GM23338 (cell line): ENCODE results near the gene EXTL1. TPM values are rescaled to one million over a fixed set of nuclear protein-coding genes. Genes with fewer than 3 reads are reported as not detected.

Experiments used
- ATAC-seq: fragments of 200-7000 bp; cut with Tn5 transposase; 3 replicates; pipeline ENCODE4 v1.9.1; 2020
- DNase-seq: peaks from one replicate; pipeline ENCODE4 v3.0.0-alpha.2; 2015; ENCODE audit warnings: low spot score
- H2AFZ ChIP-seq: fragments of 200-600 bp; sonication (generic); 2 replicates; pipeline ENCODE4 v1.8.0; 2016; ENCODE audit warnings: antibody characterized with exemption, mild to moderate bottlenecking, moderate library complexity
- H3F3A ChIP-seq: fragments of 200-600 bp; sonication (generic); replicated peaks from 2 replicates; pipeline ENCODE4 v1.8.0; 2017; ENCODE audit warnings: antibody characterized with exemption, mixed run types, low read depth
- H3K27ac ChIP-seq: fragments of 200-600 bp; sonication (generic); 2 replicates; pipeline ENCODE4 v1.6.1; 2016; ENCODE audit warnings: low read depth
- H3K27me3 ChIP-seq: fragments of 200-600 bp; sonication (generic); 2 replicates; pipeline ENCODE4 v1.8.0; 2016; ENCODE audit warnings: mild to moderate bottlenecking, mixed run types, moderate library complexity; ENCODE audit not compliant: insufficient read depth
- H3K36me3 ChIP-seq: fragments of 200-600 bp; sonication (generic); 2 replicates; pipeline ENCODE4 v1.8.0; 2016; ENCODE audit warnings: mild to moderate bottlenecking; ENCODE audit not compliant: insufficient read depth
- H3K4me1 ChIP-seq: fragments of 200-600 bp; sonication (generic); 2 replicates; pipeline ENCODE4 v1.8.0; 2016; ENCODE audit warnings: mild to moderate bottlenecking, moderate library complexity; ENCODE audit not compliant: insufficient read depth
- H3K4me2 ChIP-seq: fragments of 200-600 bp; sonication (generic); 2 replicates; pipeline ENCODE4 v1.7.1; 2017; ENCODE audit warnings: mixed run types
- H3K4me3 ChIP-seq: fragments of 200-600 bp; sonication (generic); 2 replicates; pipeline ENCODE4 v1.6.1; 2016; ENCODE audit warnings: mixed run types
- H3K79me2 ChIP-seq: fragments of 200-600 bp; sonication (generic); replicated peaks from 2 replicates; pipeline ENCODE4 v1.8.0; 2017; ENCODE audit warnings: mild to moderate bottlenecking; ENCODE audit not compliant: insufficient read depth
- H3K9me2 ChIP-seq: fragments of 200-600 bp; sonication (generic); 2 replicates; pipeline ENCODE4 v1.8.0; 2017; ENCODE audit not compliant: insufficient read depth
- H4K20me1 ChIP-seq: fragments of 200-600 bp; sonication (generic); replicated peaks from 2 replicates; pipeline ENCODE4 v1.8.0; 2017; ENCODE audit warnings: mild to moderate bottlenecking; ENCODE audit not compliant: insufficient read depth
- H3K27ac Mint-ChIP-seq: 2 replicates; pipeline ENCODE4 v1.8.0; 2020; ENCODE audit warnings: inconsistent platforms, mild to moderate bottlenecking, moderate library complexity, mixed read lengths
- H3K27me3 Mint-ChIP-seq: 3 replicates; pipeline ENCODE4 v1.8.0; 2022; ENCODE audit warnings: low read depth, mild to moderate bottlenecking, moderate library complexity, mixed read lengths, inconsistent platforms; ENCODE audit not compliant: insufficient read depth, poor library complexity
- H3K36me3 Mint-ChIP-seq: 3 replicates; pipeline ENCODE4 v1.8.0; 2021; ENCODE audit warnings: low read depth, mild to moderate bottlenecking, inconsistent platforms, moderate library complexity, mixed read lengths
- H3K4me1 Mint-ChIP-seq: 3 replicates; pipeline ENCODE4 v1.8.0; 2020; ENCODE audit warnings: mild to moderate bottlenecking, inconsistent platforms, mixed read lengths
- H3K4me3 Mint-ChIP-seq: 3 replicates; pipeline ENCODE4 v1.8.0; 2021; ENCODE audit warnings: moderate library complexity, mild to moderate bottlenecking, inconsistent platforms, mixed read lengths
- H3K9me3 Mint-ChIP-seq: 3 replicates; pipeline ENCODE4 v1.8.0; 2020; ENCODE audit warnings: moderate library complexity, mild to moderate bottlenecking, inconsistent platforms, mixed read lengths
- CREB1 ChIP-seq: fragments of 250-450 bp; sonication (Bioruptor Pico); IDR thresholded peaks from 2 replicates; pipeline ENCODE4 v1.5.0; 2020; ENCODE audit warnings: low read depth, mild to moderate bottlenecking, moderate library complexity
- CTCF ChIP-seq, 2 experiments: fragments of 200-600 bp in 1 of 2; sonication (generic) in 1 of 2; conservative IDR thresholded peaks; 2 replicates each; pipeline versions ENCODE4 v1.5.1 to v1.6.1; 2016 to 2017; ENCODE audit warnings: antibody characterized with exemption in 2 of 2, low read depth in 2 of 2, mild to moderate bottlenecking in 2 of 2, moderate library complexity in 1 of 2
- ETS1 ChIP-seq: IDR thresholded peaks from 2 replicates; pipeline ENCODE4 v1.6.1; 2016; ENCODE audit warnings: antibody characterized with exemption
- EZH2 ChIP-seq: fragments of 200-600 bp; sonication (generic); IDR thresholded peaks from one replicate; pipeline ENCODE4 v1.8.0; 2017; ENCODE audit warnings: antibody characterized with exemption, mild to moderate bottlenecking, low read depth; ENCODE audit not compliant: unreplicated experiment
- EZH2phosphoT487 ChIP-seq: fragments of 200-600 bp; sonication (generic); IDR thresholded peaks from one replicate; pipeline ENCODE4 v1.8.1; 2018; ENCODE audit warnings: antibody characterized with exemption; ENCODE audit not compliant: unreplicated experiment
- JUNB ChIP-seq: IDR thresholded peaks from one replicate; pipeline ENCODE4 v1.6.1; 2016; ENCODE audit warnings: antibody characterized with exemption; ENCODE audit not compliant: unreplicated experiment
- NANOG ChIP-seq: IDR thresholded peaks from 2 replicates; pipeline ENCODE4 v1.6.1; 2016; ENCODE audit warnings: antibody characterized with exemption, borderline replicate concordance
- POLR2AphosphoS5 ChIP-seq: IDR thresholded peaks from 2 replicates; pipeline ENCODE4 v1.6.1; 2016; ENCODE audit warnings: antibody characterized with exemption, low read depth
- REST ChIP-seq: IDR thresholded peaks from one replicate; pipeline ENCODE4 v1.6.1; 2018; ENCODE audit warnings: antibody characterized with exemption; ENCODE audit not compliant: unreplicated experiment
- STAT1 ChIP-seq: IDR thresholded peaks from one replicate; pipeline ENCODE4 v1.6.1; 2016; ENCODE audit warnings: antibody characterized with exemption; ENCODE audit not compliant: unreplicated experiment
- ZNF114 ChIP-seq: fragments of 250-450 bp; sonication (Bioruptor Pico); IDR thresholded peaks from 2 replicates; pipeline ENCODE4 v1.5.0; 2020; ENCODE audit warnings: mild to moderate bottlenecking, moderate library complexity
- ZNF331 ChIP-seq: fragments of 250-450 bp; sonication (Bioruptor Pico); IDR thresholded peaks from 2 replicates; pipeline ENCODE4 v1.5.0; 2020; ENCODE audit warnings: low read depth, mild to moderate bottlenecking, moderate library complexity
- polyA plus RNA-seq: library from polyadenylated mRNA; unstranded; fragments of >200 nt; fragmentation: Nextera tagmentation; extraction: Ambion mirVana; gene quantifications from 2 replicates; pipeline ENCODE4 v1.2.1, GENCODE V29; 2016
- total RNA-seq: library from RNA; depleted of rRNA; stranded (reverse); fragments of >200 nt; shearing (Covaris generic); gene quantifications from 2 replicates; pipeline ENCODE4 v1.2.3, GENCODE V29; 2014

The EXTL1 gene
- total and polyA plus RNA-seq, 2 experiments from 2014 or later: 0.37 to 1.2 TPM

GRCh38 chr1:25971811-25972180 lies 49.8 kb upstream of the EXTL1 start (continued):
- no peak for TF ChIP-seq REST
- no peak for TF ChIP-seq ZNF114 (CRISPR knock-in tag)
- TF ChIP-seq POLR2AphosphoS5: no peak
- TF ChIP-seq JUNB: no peak
- no peak for TF ChIP-seq CREB1 (CRISPR knock-in tag)

GRCh38 chr1:25973610-25974321 lies 47.8 kb upstream of the EXTL1 start:
- Histone ChIP-seq H4K20me1 (no peaks in the 10 kb centered on the region; the same call in 1 of the 2 replicates), H3K9me2 (no peaks in the 10 kb centered on the region), H3K36me3 (0 out of 2 replicates have a peak, but pooled peaks cover 9% of the 10 kb centered on the region), H3K4me2 (no peak overlapping the region), H2AFZ (no peak overlapping the region), H3K4me1 (no peaks in the 10 kb centered on the region; the same call in none of the 2 replicates), H3K27me3 (no peaks in the 10 kb centered on the region), H3K4me3 (no peak overlapping the region), H3F3A (no peaks in the 10 kb centered on the region), H3K79me2 (no peaks in the 10 kb centered on the region), H3K27ac (no peak overlapping the region)
- peaks cover 12% of the 10 kb centered on the region; the same call in 2 of the 3 replicates for H3K4me1 Mint-ChIP-seq
- no peak overlapping the region for H3K4me3 Mint-ChIP-seq
- no peak for ATAC-seq
- no peak for DNase-seq
- peaks cover 9% of the 10 kb centered on the region for H3K27me3 Mint-ChIP-seq
- H3K27ac Mint-ChIP-seq: no peak overlapping the region
- H3K36me3 Mint-ChIP-seq: peaks cover 24% of the 10 kb centered on the region
- no peaks in the 10 kb centered on the region for H3K9me3 Mint-ChIP-seq
- no peak for TF ChIP-seq POLR2AphosphoS5
- no peak for TF ChIP-seq EZH2
- no peak for TF ChIP-seq ZNF331 (CRISPR knock-in tag)
- TF ChIP-seq ETS1: no peak
- TF ChIP-seq ZNF114 (CRISPR knock-in tag): no peak
- TF ChIP-seq JUNB: no peak
- no peak for TF ChIP-seq STAT1
- no peak for TF ChIP-seq REST
- no peak for TF ChIP-seq CREB1 (CRISPR knock-in tag)
- TF ChIP-seq NANOG: no peak
- no peak for TF ChIP-seq CTCF (conservative IDR thresholded peaks at IDR 0.05; ENCODE audit: low read depth in 2 of 2)
- no peak for TF ChIP-seq EZH2phosphoT487
